WTC11 (cell line): Measurements from ENCODE around the gene KRT85. TPM values are rescaled to one million over a fixed set of nuclear protein-coding genes. Genes with fewer than 3 reads are reported as not detected.

Experiments
- ATAC-seq: fragments of 200-7000 bp; cut with Tn5 transposase; 2 replicates; pipeline ENCODE4 v1.10.0; 2021; ENCODE audit warnings: mild to moderate bottlenecking, moderate library complexity
- CTCF ChIA-PET: fragments of 300-600 bp; sonication (Branson Sonifier 250); formaldehyde crosslinking; loops from one replicate; lab custom pipeline; 2021; ENCODE audit warnings: antibody characterized with exemption; lab: Charles Lee
- POLR2A ChIA-PET: fragments of 350-600 bp; sonication (Branson Sonifier 250); formaldehyde crosslinking; loops from one replicate; lab custom pipeline; 2021; ENCODE audit warnings: antibody characterized with exemption; lab: Charles Lee
- DNase-seq: peaks from one replicate; pipeline ENCODE4 v3.0.0; 2021; ENCODE audit warnings: low spot score
- H3K27ac Mint-ChIP-seq: 2 replicates; pipeline ENCODE4 v1.8.0; 2021; ENCODE audit warnings: mixed read lengths
- H3K27me3 Mint-ChIP-seq: 2 replicates; pipeline ENCODE4 v1.8.0; 2021; ENCODE audit warnings: low read depth, mild to moderate bottlenecking, moderate library complexity, mixed read lengths
- H3K36me3 Mint-ChIP-seq: 2 replicates; pipeline ENCODE4 v1.8.0; 2021; ENCODE audit warnings: mixed read lengths
- H3K4me1 Mint-ChIP-seq: 2 replicates; pipeline ENCODE4 v1.8.0; 2022; ENCODE audit warnings: mixed read lengths
- H3K4me3 Mint-ChIP-seq: 2 replicates; pipeline ENCODE4 v1.8.0; 2021; ENCODE audit warnings: mild to moderate bottlenecking, moderate library complexity, mixed read lengths
- H3K9me3 Mint-ChIP-seq: 2 replicates; pipeline ENCODE4 v1.8.0; 2021; ENCODE audit warnings: mixed read lengths
- ATF6 ChIP-seq: sonication (generic); formaldehyde crosslinking; IDR thresholded peaks from 2 replicates; pipeline ENCODE4 v1.8.1; 2023; ENCODE audit warnings: mild to moderate bottlenecking, missing genetic modification reagents
- CTCF ChIP-seq: fragments of 200-600 bp; IDR thresholded peaks from 2 replicates; pipeline ENCODE4 v1.8.0; 2022; ENCODE audit warnings: antibody characterized with exemption
- E2F4 ChIP-seq: sonication (generic); formaldehyde crosslinking; IDR thresholded peaks from 2 replicates; pipeline ENCODE4 v1.8.1; 2022; ENCODE audit warnings: low read depth, mild to moderate bottlenecking, moderate library complexity, missing genetic modification reagents, borderline replicate concordance
- E2F5 ChIP-seq: sonication (generic); formaldehyde crosslinking; IDR thresholded peaks from 2 replicates; pipeline ENCODE4 v1.8.1; 2022; ENCODE audit warnings: mild to moderate bottlenecking, moderate library complexity, missing genetic modification reagents
- FOXJ3 ChIP-seq: sonication (generic); formaldehyde crosslinking; IDR thresholded peaks from 2 replicates; pipeline ENCODE4 v1.9.0; 2021; ENCODE audit warnings: missing genetic modification reagents, mild to moderate bottlenecking, borderline replicate concordance
- FOXP4 ChIP-seq: sonication (generic); formaldehyde crosslinking; IDR thresholded peaks from 2 replicates; pipeline ENCODE4 v1.8.0; 2022; ENCODE audit warnings: mild to moderate bottlenecking, missing genetic modification reagents
- GTF2I ChIP-seq: fragments of 250-450 bp; sonication (Bioruptor Pico); conservative IDR thresholded peaks from 2 replicates; pipeline ENCODE4 v1.4.0; 2021; ENCODE audit warnings: mild to moderate bottlenecking
- NR2C2 ChIP-seq: sonication (generic); formaldehyde crosslinking; IDR thresholded peaks from 2 replicates; pipeline ENCODE4 v1.8.0; 2022; ENCODE audit warnings: mild to moderate bottlenecking, missing genetic modification reagents
- NR3C1 ChIP-seq: sonication (generic); formaldehyde crosslinking; conservative IDR thresholded peaks from 2 replicates; pipeline ENCODE4 v1.8.1; 2023; ENCODE audit warnings: low read depth, mild to moderate bottlenecking, missing genetic modification reagents
- PRDM15 ChIP-seq: sonication (generic); formaldehyde crosslinking; IDR thresholded peaks from 2 replicates; pipeline ENCODE4 v1.8.0; 2022; ENCODE audit warnings: missing genetic modification reagents
- SMAD3 ChIP-seq: sonication (generic); formaldehyde crosslinking; IDR thresholded peaks from 2 replicates; pipeline ENCODE4 v1.8.0; 2022; ENCODE audit warnings: missing genetic modification reagents, mild to moderate bottlenecking, borderline replicate concordance
- SOX15 ChIP-seq: fragments of 250-450 bp; sonication (Bioruptor Pico); IDR thresholded peaks from 2 replicates; pipeline ENCODE4 v1.9.0; 2021; ENCODE audit warnings: mild to moderate bottlenecking
- USF2 ChIP-seq: sonication (generic); formaldehyde crosslinking; IDR thresholded peaks from 2 replicates; pipeline ENCODE4 v1.8.1; 2023; ENCODE audit warnings: mild to moderate bottlenecking, missing genetic modification reagents, moderate library complexity
- ZBTB43 ChIP-seq: sonication (generic); formaldehyde crosslinking; IDR thresholded peaks from 2 replicates; pipeline ENCODE4 v1.8.1; 2023; ENCODE audit warnings: mild to moderate bottlenecking, missing genetic modification reagents
- ZMAT4 ChIP-seq: fragments of 250-450 bp; sonication (Bioruptor Pico); IDR thresholded peaks from 2 replicates; pipeline ENCODE4 v1.9.0; 2021; ENCODE audit warnings: mild to moderate bottlenecking
- ZNF232 ChIP-seq: sonication (generic); formaldehyde crosslinking; IDR thresholded peaks from 2 replicates; pipeline ENCODE4 v1.8.0; 2022; ENCODE audit warnings: mild to moderate bottlenecking, missing genetic modification reagents
- ZNF263 ChIP-seq: sonication (generic); formaldehyde crosslinking; IDR thresholded peaks from 2 replicates; pipeline ENCODE4 v1.8.1; 2022; ENCODE audit warnings: low read depth, mild to moderate bottlenecking, moderate library complexity, missing genetic modification reagents
- ZNF396 ChIP-seq: fragments of 250-450 bp; sonication (Bioruptor Pico); IDR thresholded peaks from 2 replicates; pipeline ENCODE4 v1.8.0; 2021; ENCODE audit warnings: mild to moderate bottlenecking, moderate library complexity, borderline replicate concordance
- ZNF423 ChIP-seq: fragments of 250-450 bp; sonication (Bioruptor Pico); IDR thresholded peaks from 2 replicates; pipeline ENCODE4 v2.1.2; 2022; ENCODE audit warnings: mild to moderate bottlenecking, moderate library complexity
- total RNA-seq: library from RNA; stranded (reverse); gene quantifications from 3 replicates; pipeline ENCODE4 v1.2.3, GENCODE V29; 2021

The KRT85 gene
- total RNA-seq, 1 experiment from 2014 or later, result not detected

- no peak for TF ChIP-seq ATF6 (CRISPR knock-in tag)
These were observed 6.5 kb downstream of the KRT85 start (continued) for GRCh38 chr12:52360663-52361271.

- ATAC-seq, result no peak
- POLR2A ChIA-PET, result no interaction called here
- TF ChIP-seq E2F4, result no peak
- TF ChIP-seq ZNF423 (CRISPR knock-in tag), result no peak
- no peak for TF ChIP-seq NR3C1 (CRISPR knock-in tag)
- no peak for TF ChIP-seq ZNF396
- no peak for TF ChIP-seq FOXJ3
- no peak for TF ChIP-seq SMAD3 (CRISPR knock-in tag)
- no peak for TF ChIP-seq ZMAT4 (CRISPR knock-in tag)
- TF ChIP-seq ZNF232 (CRISPR knock-in tag), result no peak
- no peak for TF ChIP-seq PRDM15 (CRISPR knock-in tag)
- no peak for TF ChIP-seq ZNF263 (CRISPR knock-in tag)
- TF ChIP-seq SOX15 (CRISPR knock-in tag), result no peak
- no peak for TF ChIP-seq FOXP4 (CRISPR knock-in tag)
- TF ChIP-seq NR2C2, result no peak
- TF ChIP-seq GTF2I (CRISPR knock-in tag), result no peak
- TF ChIP-seq CTCF, result no peak
- TF ChIP-seq USF2 (CRISPR knock-in tag), result no peak
- no peak for TF ChIP-seq ZBTB43 (CRISPR knock-in tag)
- TF ChIP-seq E2F5 (CRISPR knock-in tag), result no peak
These were observed 7.1 kb downstream of the KRT85 start for GRCh38 chr12:52360106-52360662.

More at GRCh38 chr12:52360106-52360662, 7.1 kb downstream of the KRT85 start:
- Mint-ChIP-seq H3K36me3 (no peaks in the 10 kb centered on the region), H3K9me3 (no peaks in the 10 kb centered on the region), H3K27me3 (no peaks in the 10 kb centered on the region), H3K4me3 (no peak overlapping the region), H3K27ac (no peak overlapping the region), H3K4me1 (peaks cover 15% of the 10 kb centered on the region; the same call in 1 of the 2 replicates)
- DNase-seq, result no peak
- CTCF ChIA-PET, result interaction anchor here (0.8 to 2.6 kb wide), 8 partner anchors 9 to 520 kb away, joined by 3 to 12 read pairs (median 4); no protein-coding TSS in a partner anchor
